Suppressor macrophage treated with lipopolysaccharide for 4 hours (primary cell): ENCODE data around the gene NUFIP2.
"Not testable (repeated sequence)": the region's sequence is repeated elsewhere in the genome, so short reads cannot be mapped to it uniquely, and the experiment has no call there.

Experiments used
- DNase-seq: peaks from one replicate; pipeline ENCODE4 v3.0.0-alpha.2; 2020

The NUFIP2 gene

GRCh38 chr17:29293890-29294579, at the start of gene NUFIP2:
Gene NUFIP2, minus strand, starts transcription at chr17:29294148. Its CDS starts 89 bp downstream, at chr17:29294059.
- peak; percentile 100 for DNase-seq

DNA sequence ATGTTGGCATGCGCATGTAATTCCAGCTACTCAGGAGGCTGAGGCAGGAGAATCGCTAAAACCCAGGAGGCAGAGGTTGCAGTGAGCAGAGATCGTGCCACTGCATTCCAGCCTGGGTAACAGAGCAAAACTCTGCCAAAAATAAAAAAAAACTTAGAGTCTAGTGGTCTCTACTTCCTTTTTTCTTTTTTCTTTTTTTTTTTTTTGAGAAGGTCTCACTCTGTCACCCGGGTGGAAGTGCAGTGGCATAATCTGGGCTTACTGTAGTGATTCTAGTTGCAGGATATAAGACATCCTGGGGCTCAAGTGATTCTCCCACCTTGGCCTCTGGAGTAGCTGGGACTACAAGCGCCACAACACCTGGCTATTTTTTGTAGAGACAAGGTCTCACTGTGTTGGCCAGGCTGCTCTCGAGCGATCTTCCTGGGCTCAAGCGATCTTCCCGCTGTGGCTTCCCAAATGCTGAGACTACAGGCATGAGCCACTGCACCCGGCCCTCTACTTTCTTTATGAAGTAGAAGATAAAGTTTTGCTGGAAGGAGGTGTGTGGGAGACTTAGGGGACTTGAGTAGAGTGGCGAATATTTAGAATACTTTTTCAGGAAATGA, 48.3 kb upstream of the NUFIP2 start:
- DNase-seq: peak; percentile 34

DNA sequence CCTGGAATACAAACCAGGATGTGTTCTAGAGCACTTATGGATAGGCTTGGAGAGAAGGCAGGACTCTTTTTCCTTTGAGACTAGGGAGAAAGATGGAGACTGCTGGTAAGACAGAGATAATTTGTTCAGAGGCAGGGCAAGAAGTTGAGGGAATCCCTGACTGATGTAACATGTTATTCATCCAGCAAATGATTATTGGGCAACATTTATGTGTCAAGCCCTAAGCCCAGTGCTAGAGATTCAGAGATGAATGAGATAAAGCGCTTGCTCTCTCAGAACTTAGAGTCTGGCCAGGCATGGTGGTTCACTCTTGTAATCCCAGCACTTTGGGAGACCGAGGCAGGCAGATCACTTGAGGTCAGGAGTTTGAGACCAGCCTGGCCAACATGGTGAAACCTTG, 47.8 kb upstream of the NUFIP2 start:
- peak; percentile 78 for DNase-seq

DNA sequence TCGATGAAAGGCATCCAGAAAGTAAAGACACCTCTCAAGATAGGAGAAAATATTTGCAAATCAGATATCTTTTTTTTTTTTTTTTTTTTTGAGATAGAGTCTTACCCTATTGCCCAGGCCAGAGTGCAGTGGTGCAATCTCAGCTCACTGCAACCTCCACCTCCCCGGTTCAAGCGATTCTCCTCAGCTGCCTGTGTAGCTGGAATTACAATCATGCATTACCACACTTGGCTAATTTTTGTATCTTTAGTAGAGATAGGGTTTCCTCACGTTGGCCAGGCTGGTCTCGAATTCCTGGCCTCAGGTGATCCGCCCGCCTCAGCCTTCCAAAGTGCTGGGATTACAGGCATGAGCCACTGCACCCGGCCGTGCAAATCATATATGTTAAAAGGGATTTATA, 45.1 kb upstream of the NUFIP2 start:
- not testable (repeated sequence) for DNase-seq

GRCh38 chr17:29331708-29332085, 37.7 kb upstream of the NUFIP2 start:
- no peak for DNase-seq

- no peak for DNase-seq
Observed at GRCh38 chr17:29331075-29331707, 37.2 kb upstream of the NUFIP2 start.

GRCh38 chr17:29327412-29327811, 33.5 kb upstream of the NUFIP2 start:
- no peak for DNase-seq

GRCh38 chr17:29326023-29326813, 32.3 kb upstream of the NUFIP2 start:
- no peak for DNase-seq

GRCh38 chr17:29322363-29322762, 28.4 kb upstream of the NUFIP2 start:
- DNase-seq: no peak

DNA sequence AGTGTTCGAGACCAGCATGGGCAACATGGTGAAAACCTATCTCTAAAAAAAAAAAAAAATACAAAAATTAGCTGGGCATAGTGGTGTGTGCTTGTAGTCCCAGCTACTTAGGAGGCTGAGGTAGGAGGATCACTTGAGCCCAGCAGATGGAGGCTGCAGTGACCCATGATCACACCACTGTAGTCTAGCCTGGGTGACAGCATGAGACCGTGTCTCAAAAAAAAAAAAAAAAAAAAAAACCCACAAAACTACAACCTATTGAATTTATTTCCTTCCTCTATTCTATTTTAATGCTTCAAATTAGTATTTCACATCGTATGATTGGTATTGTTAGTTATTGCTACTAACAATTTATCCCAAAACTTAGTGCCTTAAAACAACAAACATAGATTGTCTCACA, 9.4 kb upstream of the NUFIP2 start:
- DNase-seq: no peak

GRCh38 chr17:29299031-29299430, 5.1 kb upstream of the NUFIP2 start:
- DNase-seq: no peak

- DNase-seq: no peak
Observed at GRCh38 chr17:29295420-29295819, 1.5 kb upstream of the NUFIP2 start.

GRCh38 chr17:29294580-29294900, 592 bp upstream of the NUFIP2 start:
- DNase-seq: no peak

GRCh38 chr17:29292992-29293889, 707 bp downstream of the NUFIP2 start:
- DNase-seq: peak; percentile 74

- peak; percentile 54 for DNase-seq
Observed at GRCh38 chr17:29292071-29292991, 1.6 kb downstream of the NUFIP2 start.

GRCh38 chr17:29291163-29291752, 2.7 kb downstream of the NUFIP2 start:
- DNase-seq: peak; percentile 84

DNA sequence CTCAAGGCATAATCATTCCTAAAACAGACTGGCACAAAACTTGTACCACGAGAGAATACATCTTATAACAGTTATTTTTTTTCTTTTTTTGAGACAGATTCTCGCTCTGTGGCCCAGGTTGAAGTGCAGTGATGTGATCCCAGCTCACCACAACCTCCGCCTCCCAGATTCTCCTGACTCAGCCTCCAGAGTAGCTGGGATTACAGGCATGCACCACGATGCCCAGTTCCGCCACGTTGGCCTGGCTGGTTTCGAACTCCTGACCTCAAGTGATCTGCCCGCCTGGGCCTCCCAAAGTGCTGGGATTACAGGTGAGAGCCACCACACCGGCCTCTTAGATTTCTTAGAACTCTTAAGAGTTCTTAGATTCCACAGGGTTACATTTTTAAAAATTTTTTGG, 4.1 kb downstream of the NUFIP2 start:
- no peak for DNase-seq

DNA sequence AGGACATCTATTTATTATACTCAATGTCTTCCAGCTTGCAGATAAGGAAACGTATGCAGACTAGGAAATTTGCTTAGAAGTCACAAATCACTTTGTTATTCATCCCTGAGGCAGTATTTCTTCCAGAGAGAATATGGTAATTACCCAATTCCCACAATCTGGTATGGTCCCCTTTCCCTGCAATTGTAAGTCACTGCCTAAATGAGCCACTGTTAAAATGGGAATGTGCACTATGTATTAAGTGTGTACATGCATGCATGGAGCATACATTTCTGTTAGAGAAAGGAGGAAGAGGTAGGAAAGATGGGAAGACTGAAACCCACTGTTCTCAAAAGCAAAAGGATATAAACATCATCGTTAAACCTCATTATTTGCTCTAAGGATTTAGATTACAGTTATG, 10.0 kb downstream of the NUFIP2 start:
- no peak for DNase-seq

DNA sequence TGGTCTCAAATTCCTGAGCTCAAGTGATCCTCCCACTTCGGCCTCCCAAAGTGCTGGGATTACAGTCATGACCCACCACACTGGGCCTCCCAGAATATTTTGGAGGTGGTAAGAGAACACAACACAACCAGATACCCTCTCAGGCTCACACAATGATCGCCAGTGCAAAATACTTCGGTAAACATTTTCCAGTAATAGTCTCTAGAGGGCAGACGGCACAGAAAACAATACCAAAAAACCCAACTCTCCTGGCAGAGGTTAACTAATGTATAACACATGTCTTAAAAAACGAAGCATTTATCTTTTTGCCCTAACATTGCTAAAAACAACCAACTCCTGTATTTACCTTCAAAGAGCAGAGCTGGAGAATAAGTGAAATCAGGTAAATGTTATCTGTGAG, 10.5 kb downstream of the NUFIP2 start:
- no peak for DNase-seq

- no peak for DNase-seq
Observed at GRCh38 chr17:29279397-29280070, 14.4 kb downstream of the NUFIP2 start.
